SK-N-SH treated with all-trans-retinoic acid at 6 μM for 48 hours (cell line): Measurements from ENCODE around the gene TMIGD3.

ENCODE experiments used
- ARNTL ChIP-seq: fragments of 450-650 bp; formaldehyde crosslinking; IDR thresholded peaks from 2 replicates; pipeline ENCODE4 v1.5.0; 2020; ENCODE audit warnings: low read depth, mild to moderate bottlenecking, moderate library complexity, borderline replicate concordance
- CSDC2 ChIP-seq: fragments of 250-450 bp; sonication (Bioruptor Pico); IDR thresholded peaks from 2 replicates; pipeline ENCODE4 v1.5.0; 2020; ENCODE audit warnings: mild to moderate bottlenecking, moderate library complexity
- ESRRG ChIP-seq: fragments of 250-450 bp; sonication (Bioruptor Pico); IDR thresholded peaks from 2 replicates; pipeline ENCODE4 v1.6.1; 2021; ENCODE audit warnings: mild to moderate bottlenecking
- RARB ChIP-seq: fragments of 250-450 bp; sonication (Bioruptor Pico); IDR thresholded peaks from 2 replicates; pipeline ENCODE4 v1.8.0; 2021; ENCODE audit warnings: mild to moderate bottlenecking, moderate library complexity
- SNAI2 ChIP-seq: fragments of 250-450 bp; sonication (Bioruptor Pico); IDR thresholded peaks from 2 replicates; pipeline ENCODE4 v1.5.0; 2020; ENCODE audit warnings: mild to moderate bottlenecking, moderate library complexity
- TOX ChIP-seq: fragments of 250-450 bp; sonication (Bioruptor Pico); IDR thresholded peaks from 2 replicates; pipeline ENCODE4 v1.8.0; 2021; ENCODE audit warnings: mild to moderate bottlenecking, moderate library complexity, borderline replicate concordance
- ZFP3 ChIP-seq: fragments of 250-450 bp; sonication (Bioruptor Pico); IDR thresholded peaks from 2 replicates; pipeline ENCODE4 v1.5.0; 2020; ENCODE audit warnings: mild to moderate bottlenecking, moderate library complexity
- ZNF70 ChIP-seq: fragments of 450-650 bp; formaldehyde crosslinking; IDR thresholded peaks from 2 replicates; pipeline ENCODE4 v1.5.0; 2020; ENCODE audit warnings: mild to moderate bottlenecking, moderate library complexity
- TF ChIP-seq, protein P1 (sequence below): fragments of 250-450 bp; sonication (Bioruptor Pico); IDR thresholded peaks from 2 replicates; pipeline ENCODE4 v1.5.0; 2020; ENCODE audit warnings: mild to moderate bottlenecking, moderate library complexity
- TF ChIP-seq, protein P2 (sequence below): fragments of 250-450 bp; sonication (Bioruptor Pico); IDR thresholded peaks from 2 replicates; pipeline ENCODE4 v1.5.1; 2021; ENCODE audit warnings: mild to moderate bottlenecking, moderate library complexity
- TF ChIP-seq, protein P3 (sequence below): fragments of 250-450 bp; sonication (Bioruptor Pico); IDR thresholded peaks from 2 replicates; pipeline ENCODE4 v1.5.1; 2020; ENCODE audit warnings: low read depth, mild to moderate bottlenecking, moderate library complexity

DNA sequence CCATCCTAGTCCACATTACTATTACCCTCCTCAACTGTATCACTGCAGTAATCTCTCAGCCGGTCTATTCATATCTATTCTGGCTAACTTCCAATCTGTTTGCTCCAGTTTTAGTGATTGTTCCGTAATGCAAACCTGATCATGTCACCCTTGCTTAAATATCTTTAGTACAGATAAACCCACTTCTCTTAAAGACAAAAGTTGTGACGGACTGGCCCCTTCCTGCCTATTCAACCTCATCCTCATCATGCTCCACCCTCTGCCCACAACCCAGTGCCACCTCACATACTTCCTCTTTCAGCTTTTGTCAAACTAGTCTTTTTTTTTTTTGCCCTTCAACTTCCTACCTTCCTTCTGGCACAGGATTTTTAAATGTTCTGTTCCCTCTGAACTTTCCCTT is 32.4 kb downstream of the TMIGD3 start:
- TF ChIP-seq, protein P1, sequence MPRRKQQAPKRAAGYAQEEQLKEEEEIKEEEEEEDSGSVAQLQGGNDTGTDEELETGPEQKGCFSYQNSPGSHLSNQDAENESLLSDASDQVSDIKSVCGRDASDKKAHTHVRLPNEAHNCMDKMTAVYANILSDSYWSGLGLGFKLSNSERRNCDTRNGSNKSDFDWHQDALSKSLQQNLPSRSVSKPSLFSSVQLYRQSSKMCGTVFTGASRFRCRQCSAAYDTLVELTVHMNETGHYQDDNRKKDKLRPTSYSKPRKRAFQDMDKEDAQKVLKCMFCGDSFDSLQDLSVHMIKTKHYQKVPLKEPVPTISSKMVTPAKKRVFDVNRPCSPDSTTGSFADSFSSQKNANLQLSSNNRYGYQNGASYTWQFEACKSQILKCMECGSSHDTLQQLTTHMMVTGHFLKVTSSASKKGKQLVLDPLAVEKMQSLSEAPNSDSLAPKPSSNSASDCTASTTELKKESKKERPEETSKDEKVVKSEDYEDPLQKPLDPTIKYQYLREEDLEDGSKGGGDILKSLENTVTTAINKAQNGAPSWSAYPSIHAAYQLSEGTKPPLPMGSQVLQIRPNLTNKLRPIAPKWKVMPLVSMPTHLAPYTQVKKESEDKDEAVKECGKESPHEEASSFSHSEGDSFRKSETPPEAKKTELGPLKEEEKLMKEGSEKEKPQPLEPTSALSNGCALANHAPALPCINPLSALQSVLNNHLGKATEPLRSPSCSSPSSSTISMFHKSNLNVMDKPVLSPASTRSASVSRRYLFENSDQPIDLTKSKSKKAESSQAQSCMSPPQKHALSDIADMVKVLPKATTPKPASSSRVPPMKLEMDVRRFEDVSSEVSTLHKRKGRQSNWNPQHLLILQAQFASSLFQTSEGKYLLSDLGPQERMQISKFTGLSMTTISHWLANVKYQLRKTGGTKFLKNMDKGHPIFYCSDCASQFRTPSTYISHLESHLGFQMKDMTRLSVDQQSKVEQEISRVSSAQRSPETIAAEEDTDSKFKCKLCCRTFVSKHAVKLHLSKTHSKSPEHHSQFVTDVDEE (CRISPR knock-in tag), result no peak
- TF ChIP-seq, protein P2, sequence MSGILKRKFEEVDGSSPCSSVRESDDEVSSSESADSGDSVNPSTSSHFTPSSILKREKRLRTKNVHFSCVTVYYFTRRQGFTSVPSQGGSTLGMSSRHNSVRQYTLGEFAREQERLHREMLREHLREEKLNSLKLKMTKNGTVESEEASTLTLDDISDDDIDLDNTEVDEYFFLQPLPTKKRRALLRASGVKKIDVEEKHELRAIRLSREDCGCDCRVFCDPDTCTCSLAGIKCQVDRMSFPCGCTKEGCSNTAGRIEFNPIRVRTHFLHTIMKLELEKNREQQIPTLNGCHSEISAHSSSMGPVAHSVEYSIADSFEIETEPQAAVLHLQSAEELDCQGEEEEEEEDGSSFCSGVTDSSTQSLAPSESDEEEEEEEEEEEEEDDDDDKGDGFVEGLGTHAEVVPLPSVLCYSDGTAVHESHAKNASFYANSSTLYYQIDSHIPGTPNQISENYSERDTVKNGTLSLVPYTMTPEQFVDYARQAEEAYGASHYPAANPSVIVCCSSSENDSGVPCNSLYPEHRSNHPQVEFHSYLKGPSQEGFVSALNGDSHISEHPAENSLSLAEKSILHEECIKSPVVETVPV, result no peak
- TF ChIP-seq ARNTL (CRISPR knock-in tag) (no peak), ESRRG (CRISPR knock-in tag) (no peak), RARB (CRISPR knock-in tag) (no peak), SNAI2 (CRISPR knock-in tag) (no peak), CSDC2 (CRISPR knock-in tag) (no peak), ZNF70 (CRISPR knock-in tag) (no peak), ZFP3 (CRISPR knock-in tag) (no peak), TOX (CRISPR knock-in tag) (no peak)
- TF ChIP-seq, protein P3, sequence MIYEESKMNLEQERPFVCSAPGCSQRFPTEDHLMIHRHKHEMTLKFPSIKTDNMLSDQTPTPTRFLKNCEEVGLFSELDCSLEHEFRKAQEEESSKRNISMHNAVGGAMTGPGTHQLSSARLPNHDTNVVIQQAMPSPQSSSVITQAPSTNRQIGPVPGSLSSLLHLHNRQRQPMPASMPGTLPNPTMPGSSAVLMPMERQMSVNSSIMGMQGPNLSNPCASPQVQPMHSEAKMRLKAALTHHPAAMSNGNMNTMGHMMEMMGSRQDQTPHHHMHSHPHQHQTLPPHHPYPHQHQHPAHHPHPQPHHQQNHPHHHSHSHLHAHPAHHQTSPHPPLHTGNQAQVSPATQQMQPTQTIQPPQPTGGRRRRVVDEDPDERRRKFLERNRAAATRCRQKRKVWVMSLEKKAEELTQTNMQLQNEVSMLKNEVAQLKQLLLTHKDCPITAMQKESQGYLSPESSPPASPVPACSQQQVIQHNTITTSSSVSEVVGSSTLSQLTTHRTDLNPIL (CRISPR knock-in tag), result no peak
